GM12875 (cell line): ENCODE measurements around the gene NPB.

Experiments
- H3K4me3 ChIP-seq: one replicate; pipeline ENCODE4 v1.5.1; 2011; ENCODE audit warnings: low read depth, low read length, control low read depth
- CTCF ChIP-seq: IDR thresholded peaks from 2 replicates; pipeline ENCODE4 v1.5.1; 2011; ENCODE audit warnings: low read depth, mild to moderate bottlenecking, control low read depth, inconsistent platforms, low read length, moderate library complexity, borderline replicate concordance; ENCODE audit not compliant: insufficient read depth

NPB gene

DNA sequence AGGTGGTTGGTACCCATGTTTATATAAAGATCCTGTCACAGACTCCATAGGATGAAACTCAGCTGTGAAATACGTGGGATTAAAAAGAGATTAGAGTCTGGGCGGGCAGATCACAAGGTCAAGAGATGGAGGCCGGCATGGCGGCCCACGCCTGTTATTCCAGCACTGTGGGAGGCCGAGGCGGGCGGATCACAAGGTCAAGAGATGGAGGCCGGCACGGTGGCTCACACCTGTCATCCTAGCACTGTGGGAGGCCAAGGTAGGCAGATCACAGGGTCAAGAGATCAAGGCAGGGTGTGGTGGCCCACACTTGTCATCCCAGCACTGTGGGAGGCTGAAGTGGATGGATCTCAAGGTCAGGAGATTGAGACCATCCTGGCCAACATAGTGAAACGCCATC is 6.6 kb upstream of the NPB start:
- no peak overlapping the region for H3K4me3 ChIP-seq
- no peak for TF ChIP-seq CTCF

DNA sequence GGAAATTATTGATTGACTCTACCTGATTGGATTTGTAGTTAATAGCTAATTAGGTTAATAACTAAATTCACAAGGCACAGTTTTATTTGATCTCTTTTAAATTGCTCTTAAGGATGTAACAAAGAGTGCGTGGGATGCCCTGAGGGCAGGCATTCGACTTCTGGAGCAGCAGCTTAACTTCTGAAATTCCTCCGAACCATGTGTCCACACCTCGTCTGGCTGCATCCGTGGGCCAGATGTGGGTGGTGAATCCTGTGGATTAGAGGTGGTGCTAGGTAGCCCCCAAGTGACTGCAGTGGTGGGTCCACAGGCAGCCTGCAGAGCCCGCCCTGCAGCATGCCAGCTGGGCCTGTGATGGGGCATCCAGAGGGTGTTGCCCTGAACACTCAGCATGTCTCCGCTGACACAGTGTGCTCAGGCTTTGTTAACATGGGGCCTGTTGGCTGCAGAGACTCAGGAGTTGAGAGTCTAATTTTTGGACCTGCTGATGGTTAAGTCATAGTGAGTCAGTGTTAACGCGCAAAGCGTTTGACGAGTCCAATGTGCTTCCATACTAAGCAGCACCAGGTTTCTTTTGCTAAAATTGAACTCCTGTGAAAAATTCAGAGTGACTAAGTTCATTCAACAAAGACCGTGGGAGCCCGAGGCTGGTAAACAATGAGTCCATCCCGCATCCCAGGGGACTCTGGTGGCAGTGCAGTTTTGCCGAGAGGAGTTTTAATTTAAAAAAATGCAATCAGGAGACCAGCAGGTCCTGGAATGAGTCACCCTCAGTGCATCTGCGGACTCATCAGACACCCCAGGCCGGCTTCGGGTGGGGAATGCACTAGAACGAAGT is 3.8 kb upstream of the NPB start:
- no peak for TF ChIP-seq CTCF
- H3K4me3 ChIP-seq = no peak overlapping the region

GRCh38 chr17:81898885-81899284 is 3.2 kb upstream of the NPB start:
- H3K4me3 ChIP-seq = no peak overlapping the region
- no peak for TF ChIP-seq CTCF

DNA sequence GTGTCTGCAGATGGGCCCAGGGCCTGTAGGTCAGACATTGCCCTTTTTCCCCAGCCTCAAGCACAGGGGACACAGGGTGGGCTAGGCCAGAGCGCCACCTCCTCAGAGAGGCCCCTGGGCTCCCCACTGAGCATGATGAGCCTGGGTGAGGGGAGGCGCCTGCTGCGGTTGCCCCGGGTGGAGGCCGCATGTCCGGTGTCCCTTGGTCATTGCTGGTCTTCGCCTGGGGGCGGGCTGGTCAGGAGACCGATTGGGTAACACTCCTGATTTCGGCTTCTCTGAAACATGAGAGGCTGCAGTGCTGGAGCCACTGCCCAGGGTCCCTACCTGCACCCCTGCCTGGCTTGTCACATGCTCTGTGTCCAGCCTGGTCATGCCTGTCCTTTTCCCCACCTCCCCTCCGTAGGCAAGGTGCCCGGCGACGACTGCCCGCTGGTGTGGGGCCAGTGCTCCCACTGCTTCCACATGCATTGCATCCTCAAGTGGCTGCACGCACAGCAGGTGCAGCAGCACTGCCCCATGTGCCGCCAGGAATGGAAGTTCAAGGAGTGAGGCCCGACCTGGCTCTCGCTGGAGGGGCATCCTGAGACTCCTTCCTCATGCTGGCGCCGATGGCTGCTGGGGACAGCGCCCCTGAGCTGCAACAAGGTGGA is 2.4 kb upstream of the NPB start:
- TF ChIP-seq CTCF = no peak
- no peak overlapping the region for H3K4me3 ChIP-seq

- no peak overlapping the region for H3K4me3 ChIP-seq
- no peak for TF ChIP-seq CTCF
These were observed 1.7 kb upstream of the NPB start for GRCh38 chr17:81900181-81900820.

GRCh38 chr17:81901167-81902022 is 643 bp upstream of the NPB start:
- TF ChIP-seq CTCF = no peak
- H3K4me3 ChIP-seq = no peak overlapping the region
